ENCODE measurements around the gene ADGB.

ADGB gene

GRCh38 chr6:146864885-146865284 lies 266.1 kb downstream of the ADGB start:
- no peak for FAIRE-seq
